Measurements from ENCODE around the gene NAXE.

The NAXE gene

DNA sequence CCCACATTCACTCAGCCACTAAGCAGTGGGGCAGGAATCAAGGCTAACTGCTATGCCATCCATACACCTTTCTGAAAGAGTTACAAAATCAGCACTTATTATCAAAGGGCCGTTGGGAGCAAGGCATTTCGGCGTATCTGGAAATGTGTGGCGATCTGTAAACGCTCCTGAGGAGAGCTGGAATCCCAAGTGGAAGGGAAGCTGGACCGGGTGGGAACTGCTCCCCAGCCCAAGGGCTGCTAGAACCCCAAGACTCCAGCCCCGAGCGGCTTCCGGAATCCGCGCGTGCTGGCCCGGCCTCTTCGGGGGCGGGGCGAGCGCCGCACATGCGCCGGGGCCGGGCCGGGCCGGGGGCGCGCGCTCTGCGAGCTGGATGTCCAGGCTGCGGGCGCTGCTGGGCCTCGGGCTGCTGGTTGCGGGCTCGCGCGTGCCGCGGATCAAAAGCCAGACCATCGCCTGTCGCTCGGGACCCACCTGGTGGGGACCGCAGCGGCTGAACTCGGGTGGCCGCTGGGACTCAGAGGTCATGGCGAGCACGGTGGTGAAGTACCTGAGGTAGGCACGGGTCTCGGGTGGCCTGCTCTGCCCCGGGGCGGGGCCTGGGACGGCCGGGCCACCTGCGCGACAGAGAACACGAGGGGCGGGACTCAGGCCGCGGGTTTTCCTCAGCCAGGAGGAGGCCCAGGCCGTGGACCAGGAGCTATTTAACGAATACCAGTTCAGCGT is at the start of gene NAXE:
NAXE (plus strand) TSS at position 345 of the 726 bp plus-strand sequence; CDS start at position 374, 29 bp downstream.
- CTCF ChIA-PET = interaction anchor here (0.6 to 4.9 kb wide), 15 partner anchors 10 to 181 kb away, joined by 3 to 33 read pairs (median 6); partner anchors contain the start of genes GPATCH4 and TTC24

GRCh38 chr1:156543066-156543465 is 48.5 kb upstream of the NAXE start:
- ChIA-PET POLR2A (no interaction called here), CTCF (interaction anchor here (1.0 kb wide), 1 partner anchor 11 kb away, joined by 3 read pairs; no protein-coding TSS in a partner anchor)

More for the DNA sequence above, at the start of gene NAXE:
- DNase-seq (ENCODE audit: extremely low spot score) = peak; percentile 89
- TF ChIP-seq, protein P1, sequence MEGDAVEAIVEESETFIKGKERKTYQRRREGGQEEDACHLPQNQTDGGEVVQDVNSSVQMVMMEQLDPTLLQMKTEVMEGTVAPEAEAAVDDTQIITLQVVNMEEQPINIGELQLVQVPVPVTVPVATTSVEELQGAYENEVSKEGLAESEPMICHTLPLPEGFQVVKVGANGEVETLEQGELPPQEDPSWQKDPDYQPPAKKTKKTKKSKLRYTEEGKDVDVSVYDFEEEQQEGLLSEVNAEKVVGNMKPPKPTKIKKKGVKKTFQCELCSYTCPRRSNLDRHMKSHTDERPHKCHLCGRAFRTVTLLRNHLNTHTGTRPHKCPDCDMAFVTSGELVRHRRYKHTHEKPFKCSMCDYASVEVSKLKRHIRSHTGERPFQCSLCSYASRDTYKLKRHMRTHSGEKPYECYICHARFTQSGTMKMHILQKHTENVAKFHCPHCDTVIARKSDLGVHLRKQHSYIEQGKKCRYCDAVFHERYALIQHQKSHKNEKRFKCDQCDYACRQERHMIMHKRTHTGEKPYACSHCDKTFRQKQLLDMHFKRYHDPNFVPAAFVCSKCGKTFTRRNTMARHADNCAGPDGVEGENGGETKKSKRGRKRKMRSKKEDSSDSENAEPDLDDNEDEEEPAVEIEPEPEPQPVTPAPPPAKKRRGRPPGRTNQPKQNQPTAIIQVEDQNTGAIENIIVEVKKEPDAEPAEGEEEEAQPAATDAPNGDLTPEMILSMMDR (IDR thresholded peaks at IDR 0.05; ENCODE audit: control extremely low read depth, extremely low read depth, low read depth, missing control alignments) = no peak
- POLR2A ChIA-PET = interaction anchor here (0.8 kb wide), 1 partner anchor 17 kb away, joined by 6 read pairs; no protein-coding TSS in a partner anchor

GRCh38 chr1:156544592-156545102 is 46.9 kb upstream of the NAXE start:
- TF ChIP-seq, protein P1 (IDR thresholded peaks at IDR 0.05; ENCODE audit: control extremely low read depth, extremely low read depth, low read depth, missing control alignments) = no peak
- CTCF ChIA-PET = interaction anchor here (0.8 to 1.1 kb wide), 4 partner anchors 10 to 159 kb away, joined by 3 to 4 read pairs (median 3); no protein-coding TSS in a partner anchor
- POLR2A ChIA-PET = no interaction called here
- DNase-seq (ENCODE audit: extremely low spot score) = no peak

More at GRCh38 chr1:156543066-156543465, 48.5 kb upstream of the NAXE start:
- no peak for DNase-seq (ENCODE audit: extremely low spot score)
- TF ChIP-seq, protein P1 (IDR thresholded peaks at IDR 0.05; ENCODE audit: control extremely low read depth, extremely low read depth, low read depth, missing control alignments) = no peak

DNA sequence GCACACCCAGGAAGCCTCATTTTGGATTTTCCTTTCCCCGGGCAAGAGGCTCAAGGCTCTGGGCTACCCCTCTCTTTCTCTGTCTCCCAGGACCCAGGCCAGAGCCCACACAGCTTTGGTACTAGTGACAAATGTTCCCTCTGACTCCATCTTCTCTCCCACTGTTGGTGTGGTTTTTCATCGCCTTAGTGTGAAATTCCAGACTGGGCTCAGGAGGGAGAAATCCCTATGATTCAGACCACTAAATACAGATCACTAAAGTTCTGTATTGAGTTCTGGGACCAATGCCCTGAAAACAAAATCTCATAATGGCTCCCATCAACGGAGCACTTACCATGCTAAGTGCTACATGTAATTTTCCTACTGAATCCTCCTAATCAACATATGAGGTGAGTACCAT is 45.3 kb upstream of the NAXE start:
- CTCF ChIA-PET = interaction anchor here (1.3 kb wide), 1 partner anchor 24 kb away, joined by 3 read pairs; no protein-coding TSS in a partner anchor
- POLR2A ChIA-PET = no interaction called here
- TF ChIP-seq, protein P1 (IDR thresholded peaks at IDR 0.05; ENCODE audit: control extremely low read depth, extremely low read depth, low read depth, missing control alignments) = no peak
- DNase-seq (ENCODE audit: extremely low spot score) = no peak

- ChIA-PET POLR2A (no interaction called here), CTCF (interaction anchor here (1.0 kb wide), 1 partner anchor 23 kb away, joined by 3 read pairs; no protein-coding TSS in a partner anchor)
- no peak for DNase-seq (ENCODE audit: extremely low spot score)
- TF ChIP-seq, protein P1 (IDR thresholded peaks at IDR 0.05; ENCODE audit: control extremely low read depth, extremely low read depth, low read depth, missing control alignments) = no peak
Observed at GRCh38 chr1:156547434-156547833, 44.1 kb upstream of the NAXE start.

GRCh38 chr1:156547982-156548381 is 43.6 kb upstream of the NAXE start:
- ChIA-PET CTCF (interaction anchor here (1.0 kb wide), 1 partner anchor 24 kb away, joined by 3 read pairs; no protein-coding TSS in a partner anchor), POLR2A (no interaction called here)
- TF ChIP-seq, protein P1 (IDR thresholded peaks at IDR 0.05; ENCODE audit: control extremely low read depth, extremely low read depth, low read depth, missing control alignments) = no peak
- DNase-seq (ENCODE audit: extremely low spot score) = no peak
